Peyer's patch (tissue), 4 donors: ENCODE data around the gene MAP3K13.

Experiments
- CTCF ChIP-seq, 6 experiments: fragments of 450-650 bp in 4 of 6; fragments of 200-600 bp in 2 of 6; sonication (generic) in 1 of 6; IDR thresholded peaks; one replicate each; pipeline ENCODE4 v1.5.1; 2017 to 2019; ENCODE audit warnings: antibody characterized with exemption in 6 of 6, mild to moderate bottlenecking in 3 of 6, moderate library complexity in 1 of 6
- POLR2A ChIP-seq, 2 donors: fragments of 450-650 bp; IDR thresholded peaks; one replicate each; pipeline ENCODE4 v1.5.1; 2017; ENCODE audit warnings: antibody characterized with exemption in 2 of 2, mild to moderate bottlenecking in 2 of 2, moderate library complexity in 2 of 2

GRCh38 chr3:185406121-185406620, 43.2 kb downstream of the MAP3K13 start:
- TF ChIP-seq CTCF (IDR thresholded peaks at IDR 0.05) (no peak), POLR2A (IDR thresholded peaks at IDR 0.05) (no peak)
